T-helper 1 cell treated with Interleukin-12 subunit alpha and Interleukin-12 subunit beta and Interleukin-4 antibody, amounts not matched to agents 30 μg/mL and 1 μg/mL, for 36 hours (primary cell): Measurements from ENCODE around the gene APRT.

ENCODE experiments used
- H3K27ac Mint-ChIP-seq: one replicate; pipeline ENCODE4 v1.8.0; 2021; ENCODE audit warnings: mild to moderate bottlenecking, mixed read lengths
- H3K27me3 Mint-ChIP-seq: one replicate; pipeline ENCODE4 v1.8.0; 2021; ENCODE audit warnings: low read depth, mixed read lengths
- H3K36me3 Mint-ChIP-seq: one replicate; pipeline ENCODE4 v1.8.0; 2021; ENCODE audit warnings: low read depth, mixed read lengths
- H3K4me1 Mint-ChIP-seq: one replicate; pipeline ENCODE4 v1.8.0; 2021; ENCODE audit warnings: low read depth, mixed read lengths
- H3K4me3 Mint-ChIP-seq: one replicate; pipeline ENCODE4 v1.8.0; 2021; ENCODE audit warnings: mild to moderate bottlenecking, moderate library complexity, mixed read lengths
- H3K9me3 Mint-ChIP-seq: one replicate; pipeline ENCODE4 v1.8.0; 2021; ENCODE audit warnings: mixed read lengths

APRT gene

GRCh38 chr16:88810166-88810911 lies 1.4 kb downstream of the APRT start:
- H3K36me3 Mint-ChIP-seq = peaks cover 9% of the 10 kb centered on the region
- H3K27ac Mint-ChIP-seq = peak overlapping the region; percentile 91
- H3K9me3 Mint-ChIP-seq = no peaks in the 10 kb centered on the region
- H3K4me3 Mint-ChIP-seq = peak overlapping the region; percentile 95
- H3K4me1 Mint-ChIP-seq = peaks cover 11% of the 10 kb centered on the region
- H3K27me3 Mint-ChIP-seq = no peaks in the 10 kb centered on the region

DNA sequence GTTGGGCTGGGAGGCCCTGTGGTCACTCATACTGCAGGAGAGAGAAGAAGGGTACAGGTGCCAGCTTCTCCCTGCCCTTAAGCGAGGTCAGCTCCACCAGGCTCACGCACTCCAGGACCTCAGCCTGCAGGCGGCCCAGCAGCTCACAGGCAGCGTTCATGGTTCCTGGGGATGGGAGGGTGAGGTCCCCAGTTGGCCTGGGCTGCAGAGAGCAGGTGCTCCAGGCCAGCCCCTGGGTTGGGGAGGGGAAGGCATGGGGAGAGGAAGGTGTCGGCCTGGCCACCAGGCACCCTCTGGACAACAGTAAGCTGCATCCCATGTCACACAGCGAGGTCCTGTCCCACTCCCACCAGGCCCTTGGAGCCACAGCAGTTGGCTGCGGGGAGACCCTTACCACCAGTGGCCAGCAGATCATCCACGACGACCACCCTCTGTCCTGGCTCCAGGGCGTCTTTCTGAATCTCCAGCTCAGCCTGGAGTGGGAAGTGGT lies 2.0 kb downstream of the APRT start:
- Mint-ChIP-seq H3K27me3 (no peaks in the 10 kb centered on the region), H3K9me3 (no peaks in the 10 kb centered on the region), H3K27ac (no peak overlapping the region), H3K4me1 (peaks cover 11% of the 10 kb centered on the region), H3K36me3 (peaks cover 9% of the 10 kb centered on the region), H3K4me3 (peak overlapping the region; percentile 95)

DNA sequence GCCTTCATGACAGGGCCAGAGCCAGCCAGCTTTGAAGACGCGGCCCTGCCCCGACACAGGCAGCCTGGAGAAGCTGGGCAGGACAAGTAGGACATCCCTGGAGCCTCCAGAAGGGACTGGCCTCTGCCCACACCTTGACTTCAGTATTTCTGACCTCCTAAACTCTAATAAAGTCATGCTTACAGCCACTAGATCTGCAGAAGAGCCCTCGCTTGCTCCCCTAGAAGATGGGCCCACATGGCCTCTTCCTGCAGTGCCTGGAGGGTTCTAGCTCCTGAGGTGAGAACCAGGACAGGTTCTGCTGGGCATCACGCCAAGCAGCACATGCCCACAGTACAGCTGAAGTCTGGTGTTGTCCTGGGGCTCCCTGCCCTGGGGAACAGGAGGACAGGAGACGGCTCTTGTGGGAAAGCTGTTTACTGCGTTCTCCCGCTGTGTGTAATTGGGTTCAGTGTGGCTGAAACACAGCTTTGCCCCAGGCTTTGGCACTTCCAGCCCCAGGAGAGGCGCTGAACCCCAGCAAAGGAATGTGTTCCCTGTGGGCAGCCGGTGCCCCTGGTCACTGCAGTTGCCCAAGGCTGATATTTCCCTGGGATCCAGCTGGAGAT lies 2.6 kb downstream of the APRT start:
- peaks cover 9% of the 10 kb centered on the region for H3K36me3 Mint-ChIP-seq
- no peaks in the 10 kb centered on the region for H3K27me3 Mint-ChIP-seq
- H3K9me3 Mint-ChIP-seq = no peaks in the 10 kb centered on the region
- H3K4me3 Mint-ChIP-seq = peak overlapping the region; percentile 14
- peaks cover 11% of the 10 kb centered on the region for H3K4me1 Mint-ChIP-seq
- no peak overlapping the region for H3K27ac Mint-ChIP-seq

DNA sequence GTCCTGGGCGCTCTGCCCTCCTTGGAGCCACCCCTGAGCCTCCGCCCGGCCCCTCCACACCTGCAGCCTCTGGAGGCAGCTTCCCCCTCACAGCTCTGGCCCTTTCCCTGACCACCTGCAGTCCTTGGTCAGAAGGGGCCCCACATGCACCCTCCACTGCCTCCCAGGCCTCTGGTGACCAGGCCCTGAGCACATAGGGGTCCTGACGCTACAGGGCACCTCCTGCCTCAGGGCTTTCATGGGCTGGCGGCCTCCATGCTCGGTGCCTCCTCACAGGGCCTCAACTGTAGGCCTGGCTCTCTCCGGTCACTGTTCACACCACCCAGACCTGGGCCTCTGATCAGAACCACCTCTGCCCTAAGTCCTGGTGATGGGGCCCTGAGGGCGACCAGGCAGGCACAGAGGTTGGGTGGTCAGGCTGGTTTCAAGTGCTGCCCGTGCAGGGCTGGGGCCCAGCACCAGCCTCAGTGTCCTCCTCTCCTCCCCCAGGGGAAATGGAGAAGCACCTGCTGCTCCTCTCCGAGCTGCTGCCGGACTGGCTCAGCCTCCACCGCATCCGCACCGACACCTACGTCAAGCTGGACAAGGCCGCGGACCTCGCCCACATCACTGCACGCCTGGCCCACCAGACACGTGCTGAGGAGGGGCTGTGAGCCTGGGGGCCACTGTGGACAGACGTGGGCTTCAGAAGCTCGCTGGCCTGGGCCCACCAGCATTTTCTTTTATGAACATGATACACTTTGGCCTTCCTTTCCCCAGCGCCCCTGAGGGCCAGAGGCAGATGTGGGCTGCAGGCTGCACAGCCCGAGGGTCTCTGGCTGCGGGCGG lies 3.9 kb downstream of the APRT start:
- H3K4me1 Mint-ChIP-seq = peaks cover 11% of the 10 kb centered on the region
- no peaks in the 10 kb centered on the region for H3K9me3 Mint-ChIP-seq
- no peak overlapping the region for H3K27ac Mint-ChIP-seq
- peak overlapping the region; percentile 25 for H3K4me3 Mint-ChIP-seq
- no peaks in the 10 kb centered on the region for H3K27me3 Mint-ChIP-seq
- H3K36me3 Mint-ChIP-seq = peaks cover 9% of the 10 kb centered on the region

DNA sequence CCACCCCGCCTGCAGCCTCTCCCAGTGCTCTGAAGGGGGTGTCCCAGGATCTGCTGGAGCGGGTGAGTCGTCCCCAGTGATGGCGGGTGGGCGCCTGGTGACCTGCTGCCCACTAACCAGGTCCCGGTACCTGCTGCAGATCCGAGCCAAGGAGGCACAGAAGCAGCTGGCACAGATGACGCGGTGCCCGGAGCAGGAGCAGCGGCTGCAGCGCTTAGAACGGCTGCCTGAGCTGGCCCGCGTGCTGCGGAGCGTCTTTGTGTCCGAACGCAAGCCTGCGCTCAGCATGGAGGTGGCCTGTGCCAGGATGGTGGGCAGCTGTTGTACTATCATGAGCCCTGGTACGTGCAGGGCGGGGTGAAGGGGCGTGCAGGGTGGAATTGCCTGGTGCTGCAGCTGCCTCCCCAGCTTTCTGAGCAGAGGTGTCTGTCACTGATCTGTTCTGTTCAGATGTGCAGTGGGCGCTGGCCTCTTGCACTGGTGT lies 4.5 kb downstream of the APRT start:
- Mint-ChIP-seq H3K4me1 (peaks cover 11% of the 10 kb centered on the region), H3K36me3 (peaks cover 9% of the 10 kb centered on the region), H3K9me3 (no peaks in the 10 kb centered on the region), H3K27ac (no peak overlapping the region), H3K4me3 (no peak overlapping the region), H3K27me3 (no peaks in the 10 kb centered on the region)

GRCh38 chr16:88806491-88807111 lies 5.1 kb downstream of the APRT start:
- H3K4me1 Mint-ChIP-seq = peaks cover 11% of the 10 kb centered on the region
- H3K9me3 Mint-ChIP-seq = no peaks in the 10 kb centered on the region
- peaks cover 9% of the 10 kb centered on the region for H3K36me3 Mint-ChIP-seq
- no peak overlapping the region for H3K4me3 Mint-ChIP-seq
- H3K27ac Mint-ChIP-seq = no peak overlapping the region
- H3K27me3 Mint-ChIP-seq = no peaks in the 10 kb centered on the region

- no peak overlapping the region for H3K4me3 Mint-ChIP-seq
- H3K36me3 Mint-ChIP-seq = peaks cover 9% of the 10 kb centered on the region
- no peak overlapping the region for H3K27ac Mint-ChIP-seq
- no peaks in the 10 kb centered on the region for H3K27me3 Mint-ChIP-seq
- peaks cover 11% of the 10 kb centered on the region for H3K4me1 Mint-ChIP-seq
- H3K9me3 Mint-ChIP-seq = no peaks in the 10 kb centered on the region
Measured at GRCh38 chr16:88805887-88806393, 5.8 kb downstream of the APRT start.

GRCh38 chr16:88805340-88805715 lies 6.4 kb downstream of the APRT start:
- Mint-ChIP-seq H3K36me3 (peaks cover 9% of the 10 kb centered on the region), H3K27ac (no peak overlapping the region), H3K9me3 (no peaks in the 10 kb centered on the region), H3K4me1 (peaks cover 14% of the 10 kb centered on the region), H3K27me3 (no peaks in the 10 kb centered on the region), H3K4me3 (no peak overlapping the region)

GRCh38 chr16:88804552-88805339 lies 7.0 kb downstream of the APRT start:
- peak overlapping the region; percentile 26 for H3K27ac Mint-ChIP-seq
- H3K9me3 Mint-ChIP-seq = no peaks in the 10 kb centered on the region
- peaks cover 9% of the 10 kb centered on the region for H3K36me3 Mint-ChIP-seq
- H3K4me3 Mint-ChIP-seq = peak overlapping the region; percentile 74
- no peaks in the 10 kb centered on the region for H3K27me3 Mint-ChIP-seq
- peaks cover 16% of the 10 kb centered on the region for H3K4me1 Mint-ChIP-seq

DNA sequence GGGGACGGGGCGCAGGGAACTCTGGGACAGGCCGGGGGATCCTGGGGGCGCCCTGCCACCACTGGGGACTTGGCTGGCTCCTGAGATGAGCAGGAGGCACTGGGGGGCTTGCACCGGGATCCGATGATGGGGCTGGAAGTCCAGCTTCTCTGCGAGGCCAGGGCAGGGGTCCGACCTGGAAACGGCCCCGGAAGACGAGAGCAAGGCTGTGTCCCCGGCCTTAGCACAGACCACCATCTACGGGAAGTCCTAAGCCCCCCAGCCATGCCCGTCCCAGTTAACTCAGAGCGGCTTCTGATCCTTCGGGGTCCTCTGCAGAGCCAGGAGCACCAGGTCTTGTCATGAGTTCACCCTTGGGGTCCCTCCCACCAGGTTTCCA lies 7.6 kb downstream of the APRT start:
- Mint-ChIP-seq H3K36me3 (peaks cover 9% of the 10 kb centered on the region), H3K27ac (peak overlapping the region; percentile 26), H3K4me3 (peak overlapping the region; percentile 74), H3K9me3 (no peaks in the 10 kb centered on the region), H3K4me1 (peaks cover 12% of the 10 kb centered on the region), H3K27me3 (no peaks in the 10 kb centered on the region)

DNA sequence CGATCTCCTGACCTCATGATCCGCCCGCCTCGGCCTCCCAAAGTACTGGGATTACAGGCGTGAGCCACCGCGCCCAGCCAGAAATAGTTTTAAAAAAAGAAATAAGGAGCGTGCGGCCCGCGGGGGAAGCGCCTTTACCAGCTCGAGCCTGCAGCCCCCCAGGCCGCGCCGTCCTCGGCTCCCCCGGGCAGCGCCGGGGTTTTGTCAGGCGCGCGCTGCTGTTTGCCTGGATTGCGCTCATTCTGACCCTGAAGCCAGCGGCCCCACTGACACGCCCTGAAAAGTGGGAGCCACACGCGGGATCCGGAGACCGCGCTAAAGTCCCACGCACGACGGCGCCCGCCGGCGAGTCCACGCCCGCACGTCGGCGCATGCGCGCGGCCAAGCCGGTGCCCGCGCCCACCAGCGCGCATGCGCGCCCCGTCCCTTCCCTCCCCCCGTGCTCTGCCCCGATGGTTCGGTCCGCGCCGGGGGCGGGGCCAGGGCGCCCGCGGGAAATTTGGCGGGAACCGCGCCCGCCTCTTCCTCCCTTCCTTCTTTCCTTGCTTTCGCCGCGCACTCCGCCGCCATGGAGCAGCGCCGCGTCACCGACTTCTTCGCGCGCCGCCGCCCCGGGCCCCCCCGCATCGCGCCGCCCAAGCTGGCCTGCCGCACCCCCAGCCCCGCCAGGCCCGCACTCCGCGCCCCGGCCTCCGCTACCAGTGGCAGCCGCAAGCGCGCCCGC lies 8.3 kb downstream of the APRT start, which contains the start of gene CDT1:
TSS of gene CDT1 (plus strand) at position 526 of the 724 bp plus-strand sequence. CDS start at position 569, 43 bp downstream.
- peaks cover 10% of the 10 kb centered on the region for H3K36me3 Mint-ChIP-seq
- no peaks in the 10 kb centered on the region for H3K9me3 Mint-ChIP-seq
- H3K4me1 Mint-ChIP-seq = peaks cover 10% of the 10 kb centered on the region
- no peaks in the 10 kb centered on the region for H3K27me3 Mint-ChIP-seq
- peak within 1 kb of the TSS; percentile 85 for H3K27ac Mint-ChIP-seq
- peak within 1 kb of the TSS; percentile 80 for H3K4me3 Mint-ChIP-seq

DNA sequence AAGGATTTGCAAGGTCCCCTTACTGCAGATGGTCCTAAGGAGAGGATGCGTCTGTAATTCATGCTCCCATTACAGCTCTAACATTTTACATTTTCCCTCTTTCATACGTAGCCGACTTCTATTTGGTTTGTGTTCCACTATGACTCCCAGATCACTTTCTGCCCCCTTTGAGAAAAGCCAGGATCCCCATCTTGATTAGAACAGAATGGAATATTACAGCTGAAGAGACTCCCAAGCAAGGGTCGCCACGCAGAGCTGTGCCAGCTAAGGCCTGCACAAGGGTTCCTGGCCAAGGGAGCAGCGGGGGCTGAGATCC lies 11.5 kb downstream of the APRT start:
- H3K27me3 Mint-ChIP-seq = no peaks in the 10 kb centered on the region
- H3K4me3 Mint-ChIP-seq = peak overlapping the region; percentile 26
- peaks cover 2% of the 10 kb centered on the region for H3K36me3 Mint-ChIP-seq
- no peaks in the 10 kb centered on the region for H3K9me3 Mint-ChIP-seq
- peak overlapping the region; percentile 17 for H3K27ac Mint-ChIP-seq
- peaks cover 13% of the 10 kb centered on the region for H3K4me1 Mint-ChIP-seq
